CD4-positive, alpha-beta T cell treated with Interleukin-12 subunit alpha and Interleukin-12 subunit beta, for 1 hour (primary cell): ENCODE data around the gene METTL16.
A peak's percentile ranks its signal among the peaks of the same experiment; 100 is the strongest.
"Not testable (repeated sequence)": the region's sequence is repeated elsewhere in the genome, so short reads cannot be mapped to it uniquely, and the experiment has no call there.

ENCODE experiments used
- DNase-seq: peaks from one replicate; pipeline ENCODE4 v3.0.0-alpha.2; 2020

The METTL16 gene

DNA sequence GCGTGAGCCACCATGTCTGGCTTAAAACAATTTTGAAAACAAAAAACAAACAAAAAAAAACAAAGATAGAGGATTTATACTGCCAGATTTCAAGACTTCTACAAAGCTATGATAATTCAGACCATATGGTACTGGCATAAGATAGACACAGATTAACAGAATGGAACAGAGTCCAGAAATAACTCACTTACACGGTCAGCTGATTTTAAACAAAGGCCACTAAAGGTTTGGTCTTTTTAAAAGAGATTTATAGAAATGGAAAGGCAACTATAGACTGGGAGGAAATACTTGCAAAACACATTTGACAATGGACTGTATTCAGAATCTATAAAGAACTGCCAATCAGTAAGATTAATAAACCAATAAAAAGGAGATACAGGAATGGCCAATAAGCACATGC, 62.2 kb downstream of the METTL16 start:
- DNase-seq: no peak

DNA sequence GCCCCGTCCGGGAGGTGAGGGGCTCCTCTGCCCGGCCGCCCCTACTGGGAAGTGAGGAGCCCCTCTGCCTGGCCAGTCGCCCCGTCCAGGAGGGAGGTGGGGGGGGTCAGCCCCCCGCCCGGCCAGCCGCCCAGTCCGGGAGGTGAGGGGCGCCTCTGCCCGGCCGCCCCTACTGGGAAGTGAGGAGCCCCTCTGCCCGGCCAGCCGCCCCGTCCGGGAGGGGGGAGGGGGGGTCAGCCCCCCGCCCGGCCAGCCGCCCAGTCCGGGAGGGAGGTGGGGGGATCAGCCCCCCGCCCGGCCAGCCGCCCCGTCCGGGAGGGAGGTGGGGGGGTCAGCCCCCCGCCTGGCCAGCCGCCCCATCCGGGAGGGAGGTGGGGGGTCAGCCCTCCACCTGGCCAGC, 64.2 kb downstream of the METTL16 start:
- DNase-seq: not testable (repeated sequence)

DNA sequence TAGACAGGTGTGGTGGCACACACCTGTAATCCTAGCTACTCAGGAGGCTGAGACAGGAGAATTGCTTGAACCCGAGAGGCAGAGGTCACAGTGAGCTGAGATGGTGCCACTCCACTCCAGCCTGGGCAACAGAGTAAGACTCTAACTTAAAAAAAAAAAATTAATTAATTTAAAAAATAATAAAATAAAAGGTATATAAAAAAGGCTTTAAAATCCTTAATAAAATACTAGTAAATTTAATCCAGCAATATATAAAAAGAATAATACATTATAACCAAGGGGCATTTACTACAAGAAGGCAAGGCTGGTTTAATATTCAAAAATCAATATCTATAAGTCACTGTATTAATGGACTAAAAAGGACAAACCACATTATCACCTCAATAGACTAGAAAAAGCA, 66.0 kb downstream of the METTL16 start:
- DNase-seq: no peak

DNA sequence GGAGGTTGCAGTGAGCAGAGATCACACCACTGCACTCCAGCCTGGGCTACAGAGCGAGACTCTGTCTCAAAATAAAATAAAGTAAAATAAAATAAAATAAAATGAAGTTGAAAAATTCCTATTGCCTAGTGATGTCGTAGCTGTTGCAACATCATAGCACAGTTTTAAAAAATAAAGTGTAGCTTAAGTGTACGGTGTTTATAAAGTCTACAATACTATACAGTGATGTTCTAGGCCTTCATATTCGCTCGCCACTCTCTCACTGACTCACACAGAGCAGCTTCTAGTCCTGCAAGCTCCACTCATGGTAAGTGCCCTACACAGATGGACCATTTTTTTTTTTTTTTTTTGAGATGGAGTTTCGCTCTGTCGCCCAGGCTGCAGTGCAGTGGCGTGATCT, 67.3 kb downstream of the METTL16 start:
- DNase-seq: no peak

DNA sequence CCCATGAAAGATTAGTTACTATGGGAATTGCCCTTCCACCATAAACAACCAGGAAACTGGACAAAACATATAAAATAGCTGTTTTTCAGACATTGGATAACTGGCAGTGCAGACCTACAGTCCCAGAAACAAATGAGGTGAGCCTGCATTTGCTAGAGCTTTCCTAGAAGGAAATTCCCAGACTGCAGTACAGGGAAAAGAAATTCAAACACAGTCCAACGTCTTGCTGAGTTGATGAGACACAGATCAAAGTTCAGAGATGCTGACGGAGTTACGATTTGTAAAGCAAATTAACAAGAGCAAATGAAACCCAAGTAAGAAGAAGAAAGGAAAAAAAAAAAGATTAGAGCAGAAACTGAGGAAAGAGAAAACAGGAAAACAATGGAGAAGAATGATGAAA, 69.5 kb downstream of the METTL16 start:
- no peak for DNase-seq

DNA sequence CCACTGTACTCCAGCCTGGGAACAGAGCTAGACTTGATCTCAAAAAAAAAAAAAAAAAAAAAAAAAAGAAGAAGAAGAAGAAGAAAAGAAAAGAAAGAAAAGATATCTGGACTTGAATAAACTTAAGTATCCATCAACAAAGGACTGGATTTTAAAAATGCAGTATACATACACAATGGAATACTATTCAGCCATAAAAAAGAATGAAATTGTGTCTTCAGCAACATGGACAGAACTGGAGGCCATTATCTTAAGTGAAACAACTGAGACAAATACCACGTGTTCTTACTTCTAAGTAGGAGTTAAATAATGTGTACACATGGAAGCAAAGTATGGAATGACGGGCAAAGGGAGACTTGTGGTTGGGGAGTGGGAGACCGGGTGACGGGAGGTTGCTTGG, 70.8 kb downstream of the METTL16 start:
- DNase-seq: no peak

DNA sequence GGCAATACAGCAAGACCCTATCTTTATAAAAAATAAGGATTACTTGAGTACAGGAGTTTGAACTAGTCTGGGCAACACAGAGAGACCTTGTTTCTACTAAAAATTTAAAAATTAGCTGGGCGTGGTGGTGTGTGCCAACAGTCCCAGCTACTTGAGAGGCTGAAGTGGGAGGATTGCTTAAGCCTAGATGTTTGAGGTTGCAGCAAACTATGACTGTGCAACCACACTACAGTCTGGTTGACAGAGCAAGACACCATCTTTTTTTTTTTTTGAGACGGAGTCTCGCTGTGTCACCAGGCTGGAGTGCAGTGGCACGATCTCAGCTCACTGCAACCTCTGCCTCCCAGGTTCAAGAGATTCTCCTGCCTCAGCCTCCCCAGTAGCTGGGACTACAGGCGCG, 71.7 kb downstream of the METTL16 start:
- DNase-seq: not testable (repeated sequence)

DNA sequence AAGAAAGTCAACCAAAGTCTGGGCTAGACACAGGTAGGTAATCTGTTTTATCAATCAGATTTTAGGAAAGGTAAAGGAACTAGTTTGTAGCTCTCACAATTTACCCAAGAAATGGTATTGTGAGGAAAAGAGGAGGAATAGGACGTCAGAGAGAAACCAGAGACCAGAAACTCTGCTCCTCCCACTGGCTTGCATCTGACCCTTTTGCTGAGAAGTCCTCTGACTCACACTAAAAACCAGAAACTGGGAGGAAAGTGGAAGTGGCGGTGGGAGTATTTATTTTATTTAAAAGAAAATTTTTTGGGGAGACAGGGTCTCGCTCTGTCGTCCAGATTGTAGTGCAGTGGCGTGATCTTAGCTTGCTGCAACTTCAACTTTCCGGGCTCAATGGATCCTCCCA, 72.9 kb downstream of the METTL16 start:
- DNase-seq: no peak

DNA sequence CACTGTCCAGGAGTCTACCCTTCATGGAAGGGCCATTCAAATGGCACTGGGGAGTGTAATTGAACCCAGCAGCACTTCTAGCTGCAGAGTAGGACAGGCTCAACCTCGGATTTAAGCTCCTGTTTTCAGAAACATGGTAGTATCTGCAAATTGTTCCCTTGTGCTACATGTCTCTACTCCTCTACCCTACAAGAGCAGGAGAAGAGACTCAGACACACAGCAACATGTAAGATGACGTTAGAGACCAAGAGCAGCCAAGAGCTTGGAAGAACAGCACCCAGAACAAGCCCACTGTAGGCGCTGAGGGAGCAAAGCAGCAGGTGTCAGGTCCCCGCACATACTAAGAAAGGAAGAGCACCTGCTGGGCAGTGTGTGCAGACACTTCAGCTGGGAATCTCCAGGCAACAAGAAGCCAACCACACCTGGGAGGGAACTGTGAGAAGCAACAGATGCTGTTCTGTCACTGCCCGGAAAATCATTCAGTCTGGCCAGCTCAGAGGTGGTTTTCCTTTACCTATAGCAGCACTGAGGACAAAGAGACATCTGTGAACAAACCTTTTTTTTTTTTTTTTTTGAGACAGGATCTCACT, 75.3 kb downstream of the METTL16 start:
- no peak for DNase-seq

DNA sequence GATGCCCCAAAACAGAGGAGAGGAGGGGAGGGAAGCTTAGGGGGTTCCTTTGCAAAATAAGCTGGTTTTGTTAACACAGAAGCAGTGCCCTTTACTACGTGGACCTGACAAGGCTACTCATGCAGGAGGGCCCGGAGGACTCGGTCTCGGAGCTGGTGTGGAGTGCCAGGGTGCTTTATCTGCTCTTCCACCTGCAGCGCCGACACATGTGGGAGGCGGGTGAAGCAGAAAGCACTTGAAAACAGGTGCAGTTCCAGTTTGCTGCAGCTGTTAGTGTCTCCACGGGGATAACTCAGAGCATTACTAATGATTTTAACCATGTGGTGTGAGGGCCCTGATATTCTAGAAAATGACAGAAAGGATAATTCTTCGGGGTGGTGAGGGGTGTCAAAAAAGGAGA, 75.8 kb downstream of the METTL16 start:
- no peak for DNase-seq

DNA sequence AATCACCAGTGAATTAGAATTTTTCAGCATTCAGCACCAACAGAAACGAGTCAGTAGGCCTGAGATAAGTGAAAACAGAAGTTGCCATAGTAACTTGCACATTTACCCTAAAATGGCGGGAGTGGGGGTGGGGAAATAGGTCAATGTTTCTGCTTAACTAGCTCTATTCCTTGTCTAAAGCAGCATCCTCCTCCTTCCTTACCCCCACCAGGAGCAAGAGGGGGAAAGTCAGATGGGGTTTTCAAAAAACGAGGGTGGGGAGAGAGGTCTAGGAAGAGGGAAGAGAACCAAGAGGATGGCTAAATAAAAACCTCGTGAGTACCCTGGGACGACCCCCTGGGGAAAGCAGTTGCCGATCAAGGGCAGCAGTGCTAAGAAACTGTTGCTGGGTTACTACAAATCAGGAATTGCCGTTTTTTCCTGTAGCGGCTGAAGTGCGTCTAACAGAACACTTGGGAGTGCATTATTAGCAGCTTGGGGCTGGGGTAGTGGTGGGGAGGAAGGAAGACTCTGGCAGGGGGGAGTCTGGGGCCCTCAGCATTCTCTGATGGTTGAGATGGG, 76.4 kb downstream of the METTL16 start:
- DNase-seq: no peak

DNA sequence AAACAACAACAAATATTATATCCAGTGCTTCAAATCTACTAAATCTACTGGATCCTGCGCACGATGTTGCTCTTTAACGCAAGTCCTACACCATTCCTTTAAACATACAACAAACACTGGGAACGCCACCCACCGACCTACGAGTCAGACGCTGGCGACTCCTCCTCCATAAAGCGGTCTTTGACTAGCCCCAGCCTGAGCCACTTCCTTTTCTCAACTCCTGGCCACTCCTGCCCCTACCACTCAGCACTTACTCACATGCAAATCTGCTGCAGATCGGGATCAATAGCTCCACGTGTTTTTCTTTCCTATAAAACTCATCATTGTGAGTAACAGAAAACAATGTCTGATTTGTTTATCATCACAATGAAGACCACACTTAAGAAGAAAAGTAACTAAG, 78.0 kb downstream of the METTL16 start:
- no peak for DNase-seq

DNA sequence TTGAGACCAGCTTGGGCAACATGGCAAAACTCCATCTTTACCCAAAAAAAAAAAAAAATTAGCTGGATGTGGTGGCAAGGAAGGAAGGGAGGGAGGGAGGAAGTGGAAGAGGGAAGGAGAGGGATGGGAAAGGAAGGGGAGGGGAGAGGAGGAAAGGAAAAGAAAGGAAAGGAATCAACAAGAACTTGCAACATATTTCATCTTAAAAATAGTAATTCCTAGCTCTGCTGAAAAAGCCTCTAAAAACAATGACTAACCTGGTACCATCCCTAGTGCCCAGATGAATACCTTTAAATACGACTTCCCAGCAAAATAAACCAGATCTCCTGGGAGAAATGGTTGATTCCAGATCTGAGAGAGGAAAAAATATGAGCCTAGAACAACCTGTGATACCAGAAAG, 83.8 kb downstream of the METTL16 start:
- no peak for DNase-seq

DNA sequence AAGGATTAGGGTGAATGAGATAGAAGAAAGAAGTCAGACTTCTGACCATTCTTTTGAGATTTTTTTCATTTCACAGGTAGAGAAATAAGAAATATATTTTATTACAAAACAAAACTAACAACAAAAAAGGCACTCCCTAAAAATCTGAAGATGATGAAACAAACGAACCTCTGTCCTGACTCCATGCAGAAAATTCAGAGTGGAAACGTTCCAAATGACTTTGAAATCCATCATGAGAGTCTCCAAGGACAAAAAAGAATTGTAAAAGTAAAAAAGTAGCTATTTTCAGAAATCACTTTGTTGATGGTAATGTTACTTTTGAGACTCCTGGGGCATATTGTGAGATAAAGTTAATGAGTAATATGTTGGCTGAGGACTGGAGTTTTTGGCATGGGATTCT, 84.5 kb downstream of the METTL16 start:
- DNase-seq: no peak

DNA sequence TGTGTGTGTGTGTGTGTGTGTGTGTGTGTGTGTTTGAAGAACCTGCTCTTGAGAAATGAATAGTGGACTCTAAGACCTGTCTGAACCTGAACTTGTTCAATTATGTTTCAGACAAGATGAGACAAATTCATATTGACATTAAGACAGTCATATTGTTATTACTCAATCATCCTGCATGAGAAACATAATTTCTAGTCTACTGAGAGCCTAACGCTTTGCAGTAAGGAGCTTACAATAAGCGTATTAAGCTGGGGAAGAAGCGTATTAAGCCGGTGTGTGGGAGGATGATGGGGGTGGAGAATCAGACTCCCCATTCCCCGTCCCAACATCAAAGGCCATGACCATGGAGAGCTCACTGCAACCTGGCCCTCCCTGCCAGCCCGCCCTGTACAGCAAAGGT, 88.4 kb downstream of the METTL16 start:
- DNase-seq: no peak

DNA sequence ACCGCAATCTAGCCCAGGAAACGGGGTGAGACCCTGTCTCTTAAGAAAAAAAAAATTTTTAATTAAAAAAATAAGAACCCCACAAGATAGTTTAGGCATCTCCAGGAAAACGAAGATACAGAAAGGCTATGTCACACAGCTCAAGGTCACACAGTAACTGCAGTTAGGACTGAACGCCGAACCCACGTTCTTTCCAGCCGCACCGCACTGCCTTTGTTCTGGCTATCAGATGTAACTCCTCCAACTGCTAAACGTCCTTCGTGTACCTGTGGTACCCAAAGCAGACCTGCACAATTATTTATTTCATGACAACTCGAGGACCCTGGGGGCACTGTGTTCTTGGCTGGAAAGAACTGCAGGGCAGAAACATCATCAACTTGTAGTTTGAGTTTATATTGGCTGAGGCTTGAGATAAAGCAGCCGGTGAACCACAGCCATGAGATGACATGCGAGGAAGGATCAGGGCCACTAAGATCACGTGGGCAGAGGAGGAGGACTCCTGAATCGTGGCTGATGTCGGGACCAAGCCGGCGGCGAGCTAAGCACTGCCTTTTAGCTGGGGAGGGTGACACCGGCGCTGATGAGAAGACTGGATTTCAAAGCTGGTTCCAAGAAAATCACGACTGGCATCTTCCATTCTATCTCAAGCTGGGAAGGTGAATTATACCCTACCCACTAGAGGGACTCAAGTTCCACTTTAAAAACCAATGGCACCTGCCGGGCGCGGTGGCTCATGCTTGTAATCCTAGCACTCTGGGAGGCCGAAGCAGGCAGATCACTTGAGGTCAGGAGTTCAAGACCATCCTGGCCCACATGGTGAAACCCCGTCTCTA, 90.2 kb downstream of the METTL16 start:
- no peak for DNase-seq

DNA sequence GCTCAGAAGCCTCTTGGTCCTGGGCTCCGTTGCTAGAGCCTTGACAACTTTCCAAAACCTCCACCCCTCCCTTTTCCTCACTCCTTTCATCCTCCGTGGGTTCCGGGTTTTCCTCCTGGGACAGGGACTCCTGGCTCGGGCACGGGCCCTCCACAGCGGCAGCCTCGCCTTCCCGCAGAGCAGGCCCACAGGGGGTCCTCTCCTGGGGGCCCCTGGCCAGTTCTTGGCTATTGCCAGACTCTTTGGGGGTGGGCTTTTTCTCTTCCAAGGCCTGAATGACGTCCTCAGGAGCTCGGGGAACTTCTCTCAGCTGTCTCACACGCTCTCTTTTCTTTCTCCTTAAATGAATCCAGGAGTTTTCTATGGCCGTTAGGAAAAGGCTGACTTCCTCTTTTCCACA, 91.5 kb downstream of the METTL16 start:
- no peak for DNase-seq

DNA sequence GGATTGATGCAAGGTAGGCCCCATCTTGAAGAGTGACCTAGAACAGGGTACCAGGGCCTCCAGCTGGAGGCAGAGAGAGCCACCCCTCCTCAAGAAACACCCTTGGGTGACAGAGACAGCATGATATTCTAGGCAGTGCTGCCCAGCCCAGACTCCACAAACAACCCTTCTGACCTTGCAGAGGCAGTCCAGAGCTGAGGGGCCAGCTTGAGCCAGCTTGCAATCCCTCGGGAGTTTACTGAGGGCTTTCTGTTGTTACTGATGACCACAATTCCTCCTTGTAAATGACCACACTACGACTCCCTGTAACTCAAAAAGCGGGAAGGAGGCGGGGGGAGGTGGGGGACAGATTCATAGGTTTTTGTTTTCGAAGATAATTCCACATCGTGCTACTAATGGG, 92.2 kb downstream of the METTL16 start:
- DNase-seq: no peak

DNA sequence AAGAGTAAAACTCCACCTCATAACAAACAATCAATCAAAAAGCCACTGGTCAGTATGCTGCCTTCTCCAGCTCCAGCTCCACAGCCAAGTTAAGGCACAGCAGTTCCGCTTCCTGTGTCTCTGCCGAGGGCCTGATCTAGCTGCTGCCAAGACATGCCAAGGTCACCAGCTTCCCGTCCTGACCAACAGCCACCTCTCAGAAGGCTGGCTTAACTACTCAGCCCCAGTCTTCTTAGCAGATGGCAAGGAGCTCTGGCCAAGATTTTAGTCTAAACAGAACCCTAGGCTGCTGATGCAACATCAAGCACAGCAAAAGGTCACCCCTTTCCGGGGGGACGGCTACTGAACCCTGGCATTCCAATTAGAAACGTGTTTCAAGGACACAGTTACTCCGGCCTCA, 93.1 kb downstream of the METTL16 start:
- DNase-seq: no peak

DNA sequence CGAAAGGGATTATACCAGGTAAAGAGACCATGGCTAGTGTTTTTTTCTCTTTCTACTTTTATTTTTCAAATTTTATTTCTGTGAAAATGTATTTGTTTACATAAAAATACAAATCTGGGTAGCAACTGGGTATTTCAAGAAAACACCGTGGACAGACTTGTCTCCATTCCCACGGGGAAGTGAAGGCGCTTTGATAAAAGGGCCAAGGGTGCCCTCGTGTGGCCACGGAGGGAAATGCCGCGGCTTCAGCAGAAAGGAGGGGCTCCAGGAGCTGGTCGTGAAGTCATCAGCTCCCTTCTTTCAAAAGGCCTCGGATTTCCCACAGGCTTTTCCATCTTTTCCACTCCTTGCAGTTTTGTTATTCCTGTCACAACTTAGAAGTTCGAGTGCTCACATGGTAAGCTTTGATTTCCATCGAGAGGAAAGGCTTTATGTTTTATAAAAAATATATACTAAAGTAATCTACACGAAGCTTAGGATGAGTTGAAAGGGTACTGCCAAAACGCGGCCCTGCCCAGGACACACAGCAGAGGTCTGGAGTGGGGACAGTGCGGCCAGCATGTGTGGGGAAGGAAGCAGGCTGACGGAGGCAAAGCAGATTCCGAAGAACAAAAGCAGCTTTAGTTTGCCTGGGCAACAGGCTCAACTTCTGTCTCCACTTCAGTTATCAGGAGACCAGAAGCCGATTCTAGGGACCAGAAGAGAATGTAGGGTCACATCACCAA, 95.5 kb downstream of the METTL16 start:
- peak; percentile 87 for DNase-seq

DNA sequence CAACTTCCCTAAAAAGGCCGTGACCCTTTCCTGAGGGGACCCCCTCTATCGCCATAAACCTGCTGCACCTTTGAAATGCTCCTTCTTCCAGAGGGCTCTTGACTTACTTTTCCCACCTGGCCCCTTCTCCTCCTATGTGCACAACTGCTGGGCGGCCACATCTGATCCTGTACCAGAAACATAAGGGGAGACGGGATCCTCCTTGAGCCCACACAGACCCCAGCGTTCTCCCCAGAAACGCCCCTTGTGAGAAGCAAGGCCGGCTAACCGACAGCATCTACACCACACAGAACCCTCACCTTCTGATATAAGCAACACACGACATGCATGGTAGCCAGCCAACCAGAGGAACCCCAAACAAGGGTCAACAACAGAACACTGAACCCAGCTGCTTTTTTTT, 96.6 kb downstream of the METTL16 start:
- DNase-seq: no peak

DNA sequence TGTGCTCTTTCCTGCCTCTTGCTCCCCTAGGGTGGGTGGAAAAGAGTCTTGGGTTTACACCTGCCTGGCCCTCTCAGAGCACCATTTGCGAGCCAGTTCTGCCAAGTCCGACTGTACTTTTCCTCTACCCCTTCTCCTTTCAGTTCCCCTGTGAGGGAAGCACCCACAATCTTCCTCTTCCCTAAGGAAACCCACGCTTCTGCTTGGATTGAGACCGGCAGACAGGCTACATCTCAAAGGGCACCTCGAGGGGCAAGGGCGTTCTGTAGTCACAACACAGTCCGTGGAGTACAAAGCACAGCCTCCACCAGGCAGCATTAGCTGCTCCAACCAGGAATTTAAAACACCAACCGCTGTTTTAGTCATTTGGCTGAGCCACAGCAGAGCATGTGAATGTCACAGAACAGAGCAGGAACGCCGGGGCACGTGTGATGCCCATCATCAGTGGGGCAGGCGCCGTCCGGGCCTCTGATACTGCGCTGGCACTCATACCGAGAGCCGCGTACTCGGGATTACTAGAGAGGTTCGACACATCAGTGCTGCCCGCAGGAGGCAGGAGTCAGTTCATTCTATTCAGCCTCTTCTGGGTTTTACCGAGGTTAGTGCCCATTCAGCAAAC, 97.1 kb downstream of the METTL16 start:
- no peak for DNase-seq

DNA sequence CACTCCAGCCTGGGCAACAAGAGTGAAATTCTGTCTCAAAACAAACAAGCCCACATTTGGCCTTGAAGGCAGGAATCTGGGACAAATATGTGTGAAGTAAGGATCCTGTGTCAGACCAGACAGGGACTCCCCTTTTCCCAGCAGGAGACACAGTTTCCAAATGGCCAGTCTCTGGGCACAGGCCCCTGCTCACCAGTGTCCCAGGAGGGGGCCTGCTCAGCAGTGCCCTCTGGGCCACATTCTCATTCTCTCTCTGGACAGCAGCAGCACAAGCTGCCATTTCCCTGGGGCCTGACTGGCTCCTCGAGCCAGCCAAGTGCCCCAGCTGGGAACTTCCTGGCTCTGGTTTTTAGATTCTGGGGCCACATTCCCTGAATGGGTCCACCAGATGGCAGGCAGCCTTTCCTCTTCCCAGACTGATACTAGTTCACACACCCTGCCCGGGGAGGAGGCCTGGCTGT, 99.1 kb downstream of the METTL16 start:
- no peak for DNase-seq
